Neural progenitor cell (in vitro differentiated cells): ENCODE results near the gene XPO4.

Experiments used
- EZH2 ChIP-seq: fragments of 200-600 bp; sonication (generic); IDR thresholded peaks from 2 replicates; pipeline ENCODE4 v1.6.1; 2017; ENCODE audit warnings: antibody characterized with exemption, mild to moderate bottlenecking, moderate library complexity
- TF ChIP-seq, protein P1 (sequence below): fragments of 200-600 bp; sonication (generic); IDR thresholded peaks from 2 replicates; pipeline ENCODE4 v1.5.1; 2017; ENCODE audit warnings: antibody characterized with exemption, mild to moderate bottlenecking

DNA sequence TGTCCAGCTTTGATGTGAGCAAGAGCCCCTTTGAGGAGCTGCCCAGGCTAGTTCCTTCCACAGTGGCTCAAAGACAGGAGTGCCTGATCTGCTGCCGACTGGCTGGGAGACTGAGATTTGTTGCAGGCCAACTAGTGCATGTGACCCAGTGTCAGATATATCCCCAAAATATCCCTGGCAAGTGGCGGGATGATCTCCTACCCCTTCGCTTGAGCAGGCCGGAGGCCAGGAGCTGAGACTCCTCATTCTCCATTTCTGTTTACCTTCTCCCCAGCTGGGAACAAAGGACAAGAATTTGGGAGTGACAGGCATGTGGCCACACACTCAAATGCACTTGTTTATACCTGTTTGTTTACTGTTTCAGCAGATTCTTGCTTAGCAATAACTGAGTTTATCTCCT is 37.1 kb upstream of the XPO4 start:
- TF ChIP-seq, protein P1, sequence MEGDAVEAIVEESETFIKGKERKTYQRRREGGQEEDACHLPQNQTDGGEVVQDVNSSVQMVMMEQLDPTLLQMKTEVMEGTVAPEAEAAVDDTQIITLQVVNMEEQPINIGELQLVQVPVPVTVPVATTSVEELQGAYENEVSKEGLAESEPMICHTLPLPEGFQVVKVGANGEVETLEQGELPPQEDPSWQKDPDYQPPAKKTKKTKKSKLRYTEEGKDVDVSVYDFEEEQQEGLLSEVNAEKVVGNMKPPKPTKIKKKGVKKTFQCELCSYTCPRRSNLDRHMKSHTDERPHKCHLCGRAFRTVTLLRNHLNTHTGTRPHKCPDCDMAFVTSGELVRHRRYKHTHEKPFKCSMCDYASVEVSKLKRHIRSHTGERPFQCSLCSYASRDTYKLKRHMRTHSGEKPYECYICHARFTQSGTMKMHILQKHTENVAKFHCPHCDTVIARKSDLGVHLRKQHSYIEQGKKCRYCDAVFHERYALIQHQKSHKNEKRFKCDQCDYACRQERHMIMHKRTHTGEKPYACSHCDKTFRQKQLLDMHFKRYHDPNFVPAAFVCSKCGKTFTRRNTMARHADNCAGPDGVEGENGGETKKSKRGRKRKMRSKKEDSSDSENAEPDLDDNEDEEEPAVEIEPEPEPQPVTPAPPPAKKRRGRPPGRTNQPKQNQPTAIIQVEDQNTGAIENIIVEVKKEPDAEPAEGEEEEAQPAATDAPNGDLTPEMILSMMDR: no peak
- TF ChIP-seq EZH2: no peak
